ENCODE results near the gene CPLX4.
"Not testable (repeated sequence)": the region's sequence is repeated elsewhere in the genome, so short reads cannot be mapped to it uniquely, and the experiment has no call there.

DNA sequence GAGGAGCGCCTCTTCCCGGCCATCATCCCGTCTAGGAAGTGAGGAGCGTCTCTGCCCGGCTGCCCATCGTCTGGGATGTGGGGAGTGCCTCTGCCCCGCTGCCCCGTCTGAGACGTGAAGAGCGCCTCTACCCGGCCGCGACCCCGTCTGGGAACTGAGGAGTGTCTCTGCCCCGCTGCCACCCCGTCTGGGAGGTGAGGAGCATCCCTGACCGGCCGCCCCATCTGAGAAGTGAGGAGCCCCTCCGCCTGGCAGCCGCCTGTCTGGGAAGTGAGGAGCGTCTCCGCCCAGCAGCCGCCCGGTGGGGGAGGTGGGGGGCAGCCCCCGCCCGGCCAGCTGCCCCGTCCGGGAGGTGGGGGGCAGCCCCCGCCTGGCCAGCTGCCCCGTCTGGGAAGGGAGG is 63.0 kb downstream of the CPLX4 start:
- TF ChIP-seq, protein P1, sequence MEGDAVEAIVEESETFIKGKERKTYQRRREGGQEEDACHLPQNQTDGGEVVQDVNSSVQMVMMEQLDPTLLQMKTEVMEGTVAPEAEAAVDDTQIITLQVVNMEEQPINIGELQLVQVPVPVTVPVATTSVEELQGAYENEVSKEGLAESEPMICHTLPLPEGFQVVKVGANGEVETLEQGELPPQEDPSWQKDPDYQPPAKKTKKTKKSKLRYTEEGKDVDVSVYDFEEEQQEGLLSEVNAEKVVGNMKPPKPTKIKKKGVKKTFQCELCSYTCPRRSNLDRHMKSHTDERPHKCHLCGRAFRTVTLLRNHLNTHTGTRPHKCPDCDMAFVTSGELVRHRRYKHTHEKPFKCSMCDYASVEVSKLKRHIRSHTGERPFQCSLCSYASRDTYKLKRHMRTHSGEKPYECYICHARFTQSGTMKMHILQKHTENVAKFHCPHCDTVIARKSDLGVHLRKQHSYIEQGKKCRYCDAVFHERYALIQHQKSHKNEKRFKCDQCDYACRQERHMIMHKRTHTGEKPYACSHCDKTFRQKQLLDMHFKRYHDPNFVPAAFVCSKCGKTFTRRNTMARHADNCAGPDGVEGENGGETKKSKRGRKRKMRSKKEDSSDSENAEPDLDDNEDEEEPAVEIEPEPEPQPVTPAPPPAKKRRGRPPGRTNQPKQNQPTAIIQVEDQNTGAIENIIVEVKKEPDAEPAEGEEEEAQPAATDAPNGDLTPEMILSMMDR (IDR thresholded peaks at IDR 0.05), result not testable (repeated sequence)
- TF ChIP-seq POLR2A, EP300 (IDR thresholded peaks at IDR 0.05): not testable (repeated sequence)
